Panc1 (cell line): ENCODE measurements around the gene VIM.

Experiments
- POLR2AphosphoS5 ChIP-seq: IDR thresholded peaks from 2 replicates; pipeline ENCODE4 v1.6.1; 2012; ENCODE audit warnings: mild to moderate bottlenecking, low read depth, low read length, moderate library complexity
- SIN3A ChIP-seq: IDR thresholded peaks from 2 replicates; pipeline ENCODE4 v1.6.1; 2012; ENCODE audit warnings: low read depth, mild to moderate bottlenecking, low read length, moderate library complexity, borderline replicate concordance; ENCODE audit not compliant: insufficient read depth

DNA sequence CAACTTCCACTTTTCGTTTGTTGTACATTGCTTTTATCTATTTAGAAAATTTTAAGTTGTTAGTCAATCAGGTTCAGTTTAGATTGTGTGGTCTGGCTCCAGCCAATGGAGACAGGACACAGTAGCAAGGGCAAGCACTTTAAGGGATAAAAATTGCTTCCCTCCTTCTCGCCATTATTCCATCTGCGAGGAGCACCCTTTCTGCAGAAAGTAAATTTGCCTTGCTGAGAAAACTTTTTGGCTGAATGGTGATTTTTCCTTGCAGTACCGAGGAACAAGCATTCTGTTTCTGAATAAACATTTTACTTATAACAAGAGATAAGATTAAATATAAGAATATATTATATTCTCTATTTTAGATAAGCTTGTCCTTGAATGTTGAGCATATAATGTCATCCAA is 34.5 kb downstream of the VIM start:
- TF ChIP-seq SIN3A, result no peak
- no peak for TF ChIP-seq POLR2AphosphoS5
